HL-60 (cell line): ENCODE data around the gene ANAPC15.

ENCODE experiments used
- CTCF ChIP-seq: IDR thresholded peaks from one replicate; pipeline ENCODE4 v1.5.1; 2011; ENCODE audit warnings: low read length, control low read depth, inconsistent platforms; ENCODE audit not compliant: insufficient read depth
- GABPA ChIP-seq: IDR thresholded peaks from 2 replicates; pipeline ENCODE4 v1.6.1; 2012; ENCODE audit warnings: low read depth

GRCh38 chr11:72091292-72091691 lies 21.2 kb downstream of the ANAPC15 start:
- TF ChIP-seq CTCF (peak; percentile 97), GABPA (no peak)
